ENCODE measurements around the gene INSC. TPM values are rescaled to one million over a fixed set of nuclear protein-coding genes. Genes with fewer than 3 reads are reported as not detected.

Gene INSC
- total RNA-seq, 1 experiment from 2014 or later: 0.17 TPM

DNA sequence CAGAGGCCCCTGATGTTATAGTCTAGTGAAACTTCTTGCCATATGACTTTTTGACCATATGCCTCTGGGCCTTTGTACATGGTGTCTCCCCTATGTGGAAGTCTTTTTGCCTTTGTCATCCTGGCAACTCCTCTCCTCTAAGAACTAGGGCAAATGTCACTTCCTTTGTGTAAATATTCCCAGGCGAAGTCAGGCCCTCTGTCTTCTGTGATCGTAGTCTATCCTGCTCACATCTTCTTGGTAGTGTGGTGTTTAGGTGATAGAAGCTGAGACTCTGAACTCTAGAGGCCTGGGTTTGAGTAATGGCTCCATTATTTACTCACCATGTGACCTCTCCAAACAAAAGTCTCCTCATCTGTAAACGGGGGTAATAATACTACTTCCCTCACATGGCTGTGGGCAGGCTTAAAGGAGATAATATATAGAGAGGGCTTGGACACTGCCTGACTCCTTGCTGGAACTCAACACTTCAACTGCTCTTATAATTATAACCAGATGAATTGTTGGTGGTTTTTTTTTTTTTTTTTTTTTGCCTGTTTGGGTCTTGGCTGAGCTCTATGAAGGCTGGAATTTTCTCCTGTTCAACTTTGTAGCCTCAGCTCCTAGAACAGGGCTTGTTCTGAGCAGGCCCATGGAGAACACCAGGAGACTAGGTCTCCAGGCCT is 43.8 kb downstream of the INSC start:
- H3K27me3 ChIP-seq (ENCODE audit: insufficient read depth, low read length): no peaks in the 10 kb centered on the region
- intact Hi-C loops (cut with micrococcal nuclease): loop anchor here (1.0 to 2.0 kb wide), 2 partner anchors 57 to 250 kb away; no protein-coding TSS in a partner anchor
- no peaks in the 10 kb centered on the region for H3K9me3 ChIP-seq (ENCODE audit: control insufficient read depth in 1 of 2, insufficient read depth in 1 of 2, low read depth in 1 of 2, low read length in 2 of 2)
- ChIA-PET CTCF (interaction anchor here (1.3 to 4.3 kb wide), 5 partner anchors 52 to 250 kb away, joined by 4 to 24 read pairs (median 8); no protein-coding TSS in a partner anchor), RAD21 (ENCODE audit: low non-redundant PET in 1 of 2, low total read pairs in 2 of 2, uncharacterized antibody in 2 of 2, unreplicated experiment in 2 of 2) (interaction anchor here in 1 of 2 experiments (1.8 kb wide), 1 partner anchor 58 kb away, joined by 9 read pairs; no protein-coding TSS in a partner anchor), POLR2A (no interaction called here)
- H3K4me1 ChIP-seq (ENCODE audit: control insufficient read depth in 1 of 2, insufficient read depth in 2 of 2, low read length in 2 of 2): peaks cover 0 to 15% of the 10 kb centered on the region in 2 experiments; a peak in 1 of 4 replicates
- no peak overlapping the region for H2AFZ ChIP-seq (ENCODE audit: low read depth, low read length, poor library complexity, severe bottlenecking)
- ATAC-seq (no peak), DNase-seq (ENCODE audit: low read depth, low spot score) (no peak)
- TF ChIP-seq, protein P1, sequence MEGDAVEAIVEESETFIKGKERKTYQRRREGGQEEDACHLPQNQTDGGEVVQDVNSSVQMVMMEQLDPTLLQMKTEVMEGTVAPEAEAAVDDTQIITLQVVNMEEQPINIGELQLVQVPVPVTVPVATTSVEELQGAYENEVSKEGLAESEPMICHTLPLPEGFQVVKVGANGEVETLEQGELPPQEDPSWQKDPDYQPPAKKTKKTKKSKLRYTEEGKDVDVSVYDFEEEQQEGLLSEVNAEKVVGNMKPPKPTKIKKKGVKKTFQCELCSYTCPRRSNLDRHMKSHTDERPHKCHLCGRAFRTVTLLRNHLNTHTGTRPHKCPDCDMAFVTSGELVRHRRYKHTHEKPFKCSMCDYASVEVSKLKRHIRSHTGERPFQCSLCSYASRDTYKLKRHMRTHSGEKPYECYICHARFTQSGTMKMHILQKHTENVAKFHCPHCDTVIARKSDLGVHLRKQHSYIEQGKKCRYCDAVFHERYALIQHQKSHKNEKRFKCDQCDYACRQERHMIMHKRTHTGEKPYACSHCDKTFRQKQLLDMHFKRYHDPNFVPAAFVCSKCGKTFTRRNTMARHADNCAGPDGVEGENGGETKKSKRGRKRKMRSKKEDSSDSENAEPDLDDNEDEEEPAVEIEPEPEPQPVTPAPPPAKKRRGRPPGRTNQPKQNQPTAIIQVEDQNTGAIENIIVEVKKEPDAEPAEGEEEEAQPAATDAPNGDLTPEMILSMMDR (IDR thresholded peaks at IDR 0.05 in 2 of 3, conservative IDR thresholded peaks at IDR 0.05 in 1 of 3; ENCODE audit: borderline replicate concordance in 1 of 3, insufficient read depth in 1 of 3, low read depth in 2 of 3, low read length in 2 of 3): no peak
- TF ChIP-seq EZH2phosphoT487 (IDR thresholded peaks at IDR 0.05; ENCODE audit: borderline replicate concordance) (no peak), REST (IDR thresholded peaks at IDR 0.05; ENCODE audit: low read depth) (no peak), EGR1 (IDR thresholded peaks at IDR 0.05; ENCODE audit: low read depth) (no peak), EZH2 (IDR thresholded peaks at IDR 0.05) (no peak), TCF7L2 (IDR thresholded peaks at IDR 0.05; ENCODE audit: borderline replicate concordance, extremely low read depth, insufficient read depth, insufficient read length) (no peak), CEBPB (IDR thresholded peaks at IDR 0.05; ENCODE audit: low read depth) (no peak), ELF1 (IDR thresholded peaks at IDR 0.05; ENCODE audit: borderline replicate concordance, low read depth) (no peak), YY1 (IDR thresholded peaks at IDR 0.05; ENCODE audit: extremely low read depth, insufficient replicate concordance, low read depth, low read length) (no peak), ZNF274 (IDR thresholded peaks at IDR 0.05; ENCODE audit: low read depth, low read length) (no peak), FOSL1 (IDR thresholded peaks at IDR 0.05; ENCODE audit: low read depth) (no peak), ZFX (IDR thresholded peaks at IDR 0.05) (no peak), SRF (IDR thresholded peaks at IDR 0.05; ENCODE audit: low read depth) (no peak), POLR2AphosphoS5 (IDR thresholded peaks at IDR 0.05; ENCODE audit: low read depth, low read length) (no peak), RAD21 (IDR thresholded peaks at IDR 0.05; ENCODE audit: low read depth) (no peak), POLR2A (IDR thresholded peaks at IDR 0.05; ENCODE audit: borderline replicate concordance, extremely low read depth, insufficient read depth, insufficient read length) (no peak)
- TF ChIP-seq, protein P2, sequence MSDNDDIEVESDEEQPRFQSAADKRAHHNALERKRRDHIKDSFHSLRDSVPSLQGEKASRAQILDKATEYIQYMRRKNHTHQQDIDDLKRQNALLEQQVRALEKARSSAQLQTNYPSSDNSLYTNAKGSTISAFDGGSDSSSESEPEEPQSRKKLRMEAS (IDR thresholded peaks at IDR 0.05): no peak
- TF ChIP-seq, protein P3, sequence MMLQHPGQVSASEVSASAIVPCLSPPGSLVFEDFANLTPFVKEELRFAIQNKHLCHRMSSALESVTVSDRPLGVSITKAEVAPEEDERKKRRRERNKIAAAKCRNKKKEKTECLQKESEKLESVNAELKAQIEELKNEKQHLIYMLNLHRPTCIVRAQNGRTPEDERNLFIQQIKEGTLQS (IDR thresholded peaks at IDR 0.05): no peak
- TF ChIP-seq, protein P4, sequence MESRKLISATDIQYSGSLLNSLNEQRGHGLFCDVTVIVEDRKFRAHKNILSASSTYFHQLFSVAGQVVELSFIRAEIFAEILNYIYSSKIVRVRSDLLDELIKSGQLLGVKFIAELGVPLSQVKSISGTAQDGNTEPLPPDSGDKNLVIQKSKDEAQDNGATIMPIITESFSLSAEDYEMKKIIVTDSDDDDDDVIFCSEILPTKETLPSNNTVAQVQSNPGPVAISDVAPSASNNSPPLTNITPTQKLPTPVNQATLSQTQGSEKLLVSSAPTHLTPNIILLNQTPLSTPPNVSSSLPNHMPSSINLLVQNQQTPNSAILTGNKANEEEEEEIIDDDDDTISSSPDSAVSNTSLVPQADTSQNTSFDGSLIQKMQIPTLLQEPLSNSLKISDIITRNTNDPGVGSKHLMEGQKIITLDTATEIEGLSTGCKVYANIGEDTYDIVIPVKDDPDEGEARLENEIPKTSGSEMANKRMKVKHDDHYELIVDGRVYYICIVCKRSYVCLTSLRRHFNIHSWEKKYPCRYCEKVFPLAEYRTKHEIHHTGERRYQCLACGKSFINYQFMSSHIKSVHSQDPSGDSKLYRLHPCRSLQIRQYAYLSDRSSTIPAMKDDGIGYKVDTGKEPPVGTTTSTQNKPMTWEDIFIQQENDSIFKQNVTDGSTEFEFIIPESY (IDR thresholded peaks at IDR 0.05; ENCODE audit: extremely low read depth, insufficient replicate concordance, low read length): no peak
- H3K36me3 ChIP-seq (ENCODE audit: control insufficient read depth in 1 of 2, insufficient read depth in 2 of 2, low read length in 2 of 2): no peaks in the 10 kb centered on the region
- H3K9me2 ChIP-seq (ENCODE audit: insufficient read depth): no peaks in the 10 kb centered on the region
- no peak overlapping the region for H3K27ac ChIP-seq (ENCODE audit: low read depth, low read length)
- no TSS peak for BruUV-seq (replicated peaks)
- no peak overlapping the region for H3K4me3 ChIP-seq (replicated peaks in 1 of 2; ENCODE audit: low read depth in 1 of 2, low read length in 2 of 2)
- no peaks in the 10 kb centered on the region for H4K20me1 ChIP-seq (ENCODE audit: insufficient read depth)
- H3K4me2 ChIP-seq (ENCODE audit: low read length): no peak overlapping the region
- H3K9ac ChIP-seq (ENCODE audit: low read length): no peak overlapping the region
- no peaks in the 10 kb centered on the region for H3K79me2 ChIP-seq (ENCODE audit: insufficient read depth, low read length)

Data from HCT116 (cell line).